ENCODE measurements around the gene ROMO1.
"Not testable (repeated sequence)": the region's sequence is repeated elsewhere in the genome, so short reads cannot be mapped to it uniquely, and the experiment has no call there.

Gene ROMO1

DNA sequence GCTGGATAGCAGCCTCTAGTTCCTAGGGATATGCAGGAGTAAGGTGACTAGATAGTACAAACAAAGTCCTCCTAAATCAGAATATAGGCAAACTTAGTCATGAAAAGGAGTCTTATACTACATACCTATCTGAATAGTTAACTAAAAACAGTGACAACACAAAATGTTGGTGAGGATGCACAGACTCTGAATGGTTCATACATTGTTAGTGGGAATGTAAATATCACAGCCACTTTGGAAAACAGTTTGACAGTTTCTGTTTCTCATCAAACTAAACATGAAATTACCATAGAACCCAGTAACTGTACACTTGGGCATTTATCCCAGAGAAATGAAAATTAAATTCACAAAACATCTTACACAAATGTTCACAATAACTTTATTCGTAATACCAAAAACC lies 17.2 kb upstream of the ROMO1 start:
- no peak for DNase-seq

GRCh38 chr20:35685368-35685767 lies 13.8 kb upstream of the ROMO1 start:
- DNase-seq, result not testable (repeated sequence)

GRCh38 chr20:35686872-35687271 lies 12.3 kb upstream of the ROMO1 start:
- DNase-seq, result not testable (repeated sequence)

DNA sequence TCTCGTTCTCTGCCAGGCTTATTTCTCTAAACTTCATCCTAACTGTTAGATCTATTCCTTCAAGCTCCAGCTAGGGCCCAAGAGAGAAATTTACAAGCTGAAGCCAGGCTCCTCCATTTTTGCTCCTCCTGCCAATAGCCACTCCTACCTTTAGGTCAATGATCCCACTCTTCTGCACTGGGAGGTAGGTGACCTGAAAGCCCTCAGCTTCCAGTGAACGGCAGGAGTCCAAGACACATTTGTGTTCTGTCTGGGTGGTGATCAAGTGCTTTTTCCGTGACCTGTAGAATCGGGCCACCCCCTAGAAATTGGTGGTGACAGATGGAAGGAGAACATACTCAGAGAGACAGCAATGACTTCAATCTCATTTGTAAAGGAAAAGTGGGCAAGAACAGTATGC lies 8.9 kb upstream of the ROMO1 start:
- no peak for DNase-seq

DNA sequence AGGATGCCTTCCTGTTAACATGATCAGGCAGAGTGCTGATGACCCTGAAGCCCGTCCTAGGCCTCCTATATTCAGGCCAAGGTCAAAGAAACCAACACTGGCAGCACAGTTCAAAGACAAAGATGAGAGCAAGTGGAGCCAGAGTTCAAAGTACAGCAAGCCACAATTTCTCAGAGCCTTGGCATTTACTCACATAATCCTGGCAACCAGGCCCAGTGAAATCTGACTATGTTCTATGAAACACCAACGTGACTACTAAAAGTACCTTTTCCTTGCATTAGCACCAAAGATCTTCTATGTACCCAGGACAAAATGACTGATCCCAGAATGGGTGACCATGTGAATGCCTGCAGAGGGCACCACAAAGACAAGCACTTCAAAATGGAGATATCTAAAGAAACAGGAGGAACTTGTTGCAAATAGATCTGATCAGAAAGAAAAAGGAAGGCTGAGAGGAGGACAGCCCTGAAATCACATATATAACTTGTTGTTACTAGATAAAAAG lies 3.9 kb upstream of the ROMO1 start:
- DNase-seq, result no peak

DNA sequence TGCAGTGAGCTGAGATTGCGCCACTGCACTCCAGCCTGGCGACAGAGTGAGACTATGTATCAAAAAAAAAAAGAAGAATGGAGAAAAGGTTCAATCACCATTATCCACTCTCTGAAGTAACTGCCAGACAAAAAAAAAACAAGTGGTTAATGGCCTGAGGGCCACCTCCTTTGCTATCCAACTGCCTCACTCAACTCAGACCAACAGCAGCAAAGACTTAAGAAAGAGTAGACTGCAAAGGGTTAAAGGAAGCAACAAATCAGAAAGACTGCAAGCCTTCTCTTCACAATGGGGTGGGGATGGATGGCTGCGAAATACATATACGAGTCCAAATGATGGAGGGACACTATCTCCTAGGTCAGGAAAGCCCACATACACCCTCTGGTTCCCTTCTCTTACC lies 3.2 kb upstream of the ROMO1 start:
- DNase-seq, result no peak

DNA sequence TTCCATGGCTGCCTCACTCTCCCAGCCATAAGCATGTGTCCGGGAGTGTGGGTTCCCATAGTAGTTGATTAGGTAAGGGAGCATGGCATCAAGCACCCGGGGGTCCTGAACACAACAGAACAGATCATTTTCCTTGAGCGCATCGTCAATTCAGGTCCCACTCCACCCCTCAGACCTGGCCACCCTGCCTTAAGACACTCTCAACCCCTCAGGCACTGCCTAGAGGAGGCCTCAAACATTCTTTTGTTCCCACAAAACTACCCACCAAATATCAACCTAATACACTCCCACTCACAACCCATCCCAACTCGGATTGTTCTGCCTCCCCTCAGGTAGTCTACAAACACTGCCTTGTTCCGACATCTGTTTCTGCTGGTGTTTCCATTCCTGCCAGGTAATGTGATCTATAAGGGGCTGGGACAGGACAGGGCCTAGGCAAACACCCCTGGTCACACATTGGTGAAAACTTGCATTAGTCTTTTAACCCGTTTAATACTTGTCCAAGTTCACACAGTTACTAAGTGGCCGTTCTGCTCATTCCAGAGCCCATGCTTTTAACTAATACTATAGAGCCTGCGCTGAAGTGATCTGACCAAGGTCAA lies 1.4 kb upstream of the ROMO1 start:
- no peak for DNase-seq

- peak; percentile 17 for DNase-seq
Observed at GRCh38 chr20:35698298-35699126, 693 bp upstream of the ROMO1 start.

GRCh38 chr20:35699957-35700624 lies 886 bp downstream of the ROMO1 start:
- no peak for DNase-seq

DNA sequence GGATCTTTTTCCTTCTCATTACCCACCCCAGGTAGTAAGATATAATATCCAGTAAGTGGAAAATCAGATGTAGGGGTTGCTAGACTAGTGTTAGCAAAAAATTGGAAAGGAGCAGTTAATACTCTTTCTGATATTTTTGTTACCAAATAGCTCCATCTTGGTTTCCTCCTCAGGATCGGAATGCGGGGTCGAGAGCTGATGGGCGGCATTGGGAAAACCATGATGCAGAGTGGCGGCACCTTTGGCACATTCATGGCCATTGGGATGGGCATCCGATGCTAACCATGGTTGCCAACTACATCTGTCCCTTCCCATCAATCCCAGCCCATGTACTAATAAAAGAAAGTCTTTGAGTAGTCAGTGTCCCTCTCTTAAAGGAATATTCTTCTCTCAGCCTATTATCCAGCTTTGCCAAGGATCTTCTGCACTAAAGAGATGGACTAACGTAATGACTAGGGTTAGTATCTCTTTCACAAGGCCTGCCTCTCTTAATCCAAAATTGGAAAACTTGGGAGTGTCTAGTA lies 1.5 kb downstream of the ROMO1 start:
- DNase-seq, result no peak

DNA sequence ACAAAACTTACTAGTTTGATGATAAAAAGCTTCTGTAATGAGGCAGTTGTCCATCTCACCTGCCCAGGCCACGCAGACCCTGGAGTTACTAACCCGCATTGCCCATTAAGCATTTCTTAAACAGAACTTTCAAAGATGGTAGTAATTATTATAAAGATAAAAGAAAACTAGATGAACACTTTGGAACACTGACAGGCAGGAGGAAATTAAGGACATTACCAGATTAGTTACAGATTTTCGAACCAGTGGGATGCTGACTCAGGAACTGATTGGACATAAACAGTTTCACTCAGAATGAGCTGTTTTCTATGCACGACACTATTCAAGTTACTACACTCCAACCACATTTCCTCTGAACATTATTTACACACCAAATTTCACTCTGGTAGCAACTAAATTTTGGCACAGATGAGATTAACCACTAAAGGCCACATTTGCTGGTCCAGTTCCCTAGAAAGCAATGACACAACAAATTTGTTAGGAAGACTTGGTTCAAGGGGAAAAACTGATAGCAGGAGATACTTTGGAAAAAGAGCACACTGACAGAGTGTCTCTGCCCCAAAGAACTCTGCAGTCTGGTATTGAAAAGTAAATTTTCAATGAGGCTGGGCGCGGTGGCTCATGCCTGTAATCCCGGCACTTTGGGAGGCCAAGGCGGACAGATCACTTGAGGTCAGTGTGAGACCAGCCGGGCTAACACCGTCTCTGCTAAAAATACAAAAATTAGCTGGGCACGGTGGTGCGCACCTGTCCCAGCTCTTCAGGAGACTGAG lies 3.0 kb downstream of the ROMO1 start:
- no peak for DNase-seq

DNA sequence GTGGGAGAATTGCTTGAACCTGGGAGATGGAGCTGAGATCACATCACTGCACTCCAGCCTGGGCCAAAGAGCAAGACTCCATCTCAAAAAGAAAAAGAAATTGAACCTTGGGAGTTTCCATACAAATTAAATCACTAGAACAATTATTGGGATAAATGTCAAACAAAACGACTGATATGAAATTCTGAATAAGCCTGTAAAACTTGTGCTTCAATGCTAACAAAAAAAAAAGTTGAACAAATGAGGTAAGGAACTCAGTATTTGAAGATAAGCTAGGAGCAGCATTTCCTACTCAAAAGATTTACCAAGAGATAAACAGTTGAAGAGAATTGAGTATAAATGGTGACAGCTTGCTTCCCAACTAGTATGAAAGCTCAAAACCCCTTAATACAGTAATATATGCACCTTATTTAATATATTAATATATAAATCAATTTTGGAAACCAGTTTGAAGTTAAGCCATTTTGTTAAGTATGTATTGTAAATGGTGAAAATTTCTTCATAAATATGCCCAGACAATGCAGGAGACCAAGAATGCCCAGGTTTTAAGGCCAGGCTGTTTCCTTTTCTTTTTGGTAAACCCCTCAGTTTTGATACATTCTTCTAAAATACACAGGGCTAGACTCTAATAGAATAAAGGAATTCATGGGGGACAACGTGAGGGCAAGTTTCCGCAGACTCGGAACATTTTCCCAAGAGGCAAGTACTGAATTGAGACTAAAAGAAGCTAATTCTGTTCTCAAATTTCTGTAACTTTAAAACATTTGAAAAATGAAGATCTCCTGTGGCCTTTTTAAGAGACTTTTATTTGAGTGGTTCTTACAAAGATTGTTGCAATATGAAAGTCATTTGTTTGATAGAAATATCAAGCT lies 3.9 kb downstream of the ROMO1 start:
- DNase-seq, result no peak

- DNase-seq, result no peak
Observed at GRCh38 chr20:35704514-35705261, 5.5 kb downstream of the ROMO1 start.

GRCh38 chr20:35705894-35706293 lies 6.7 kb downstream of the ROMO1 start:
- DNase-seq, result not testable (repeated sequence)

GRCh38 chr20:35706591-35707529 lies 7.7 kb downstream of the ROMO1 start:
- not testable (repeated sequence) for DNase-seq

DNA sequence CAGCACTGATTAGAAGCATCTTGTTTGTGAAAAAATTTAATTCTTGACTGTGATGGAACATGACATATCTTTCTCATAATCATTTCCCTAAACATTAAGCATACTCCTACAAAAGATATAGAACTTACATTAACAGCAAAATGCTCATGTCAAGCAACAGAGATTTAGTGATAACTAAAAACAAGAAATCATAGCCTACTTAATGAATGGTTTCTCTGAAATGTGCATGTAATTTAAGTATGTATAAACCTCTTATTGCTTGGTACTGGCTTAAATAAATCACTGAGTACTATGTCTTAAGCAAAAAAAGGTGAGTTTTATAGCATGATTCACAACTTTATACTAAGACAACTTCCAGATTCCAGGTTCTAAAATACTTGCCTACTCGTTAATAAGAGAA lies 9.3 kb downstream of the ROMO1 start:
- DNase-seq, result no peak

GRCh38 chr20:35709259-35709658 lies 10.1 kb downstream of the ROMO1 start:
- DNase-seq, result no peak

GRCh38 chr20:35710039-35710438 lies 10.8 kb downstream of the ROMO1 start:
- no peak for DNase-seq

- no peak for DNase-seq
Observed at GRCh38 chr20:35710884-35711587, 11.8 kb downstream of the ROMO1 start.
